ENCODE measurements around the gene CARD19. TPM values are rescaled to one million over a fixed set of nuclear protein-coding genes. Genes with fewer than 3 reads are reported as not detected.

The CARD19 gene
- total RNA-seq, 1 donor from 2014 or later: 35.8 TPM

GRCh38 chr9:93083592-93084470 is 12.2 kb upstream of the CARD19 start:
- TF ChIP-seq CTCF (IDR thresholded peaks at IDR 0.05): no peak
- Mint-ChIP-seq H3K9me3 (ENCODE audit: unreplicated experiment) (no peaks in the 10 kb centered on the region), H3K4me3 (ENCODE audit: unreplicated experiment) (no peak overlapping the region), H3K27me3 (ENCODE audit: unreplicated experiment) (no peaks in the 10 kb centered on the region), H3K36me3 (ENCODE audit: unreplicated experiment) (no peaks in the 10 kb centered on the region), H3K27ac (ENCODE audit: unreplicated experiment) (no peak overlapping the region), H3K4me1 (ENCODE audit: unreplicated experiment) (no peaks in the 10 kb centered on the region)
- peak; percentile 67 for DNase-seq (ENCODE audit: extremely low spot score, unreplicated experiment)

GRCh38 chr9:93084471-93084881 is 11.5 kb upstream of the CARD19 start:
- no peak overlapping the region for H3K4me3 Mint-ChIP-seq (ENCODE audit: unreplicated experiment)
- H3K27ac Mint-ChIP-seq (ENCODE audit: unreplicated experiment): no peak overlapping the region
- H3K27me3 Mint-ChIP-seq (ENCODE audit: unreplicated experiment): no peaks in the 10 kb centered on the region
- peak; percentile 67 for DNase-seq (ENCODE audit: extremely low spot score, unreplicated experiment)
- no peak for TF ChIP-seq CTCF (IDR thresholded peaks at IDR 0.05)
- no peaks in the 10 kb centered on the region for H3K36me3 Mint-ChIP-seq (ENCODE audit: unreplicated experiment)
- H3K9me3 Mint-ChIP-seq (ENCODE audit: unreplicated experiment): no peaks in the 10 kb centered on the region
- no peaks in the 10 kb centered on the region for H3K4me1 Mint-ChIP-seq (ENCODE audit: unreplicated experiment)

DNA sequence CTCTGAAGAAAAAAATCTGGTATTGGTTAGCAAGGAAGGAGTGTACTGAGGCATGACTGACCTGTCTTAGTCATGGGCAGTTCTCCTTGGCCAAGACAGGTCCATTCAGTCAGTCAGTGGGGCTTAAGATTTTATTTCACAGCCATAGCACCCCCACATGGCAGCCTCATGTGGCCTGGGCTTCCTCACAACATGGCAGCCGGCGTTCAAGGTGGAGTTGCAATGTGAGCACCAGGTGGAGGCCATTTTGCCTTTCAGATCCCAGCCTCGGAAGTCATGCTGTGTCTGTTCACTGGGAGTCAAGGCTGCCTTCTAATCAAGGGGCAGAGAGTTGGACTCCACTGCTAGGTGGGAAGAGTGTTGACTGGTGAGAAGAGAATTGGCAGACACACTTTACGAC is 10.3 kb upstream of the CARD19 start:
- DNase-seq (ENCODE audit: extremely low spot score, unreplicated experiment): peak; percentile 54
- Mint-ChIP-seq H3K27me3 (ENCODE audit: unreplicated experiment) (no peaks in the 10 kb centered on the region), H3K9me3 (ENCODE audit: unreplicated experiment) (no peaks in the 10 kb centered on the region), H3K36me3 (ENCODE audit: unreplicated experiment) (no peaks in the 10 kb centered on the region), H3K27ac (ENCODE audit: unreplicated experiment) (no peak overlapping the region), H3K4me1 (ENCODE audit: unreplicated experiment) (no peaks in the 10 kb centered on the region), H3K4me3 (ENCODE audit: unreplicated experiment) (no peak overlapping the region)
- TF ChIP-seq CTCF (IDR thresholded peaks at IDR 0.05): no peak

GRCh38 chr9:93086447-93087224 is 9.4 kb upstream of the CARD19 start:
- TF ChIP-seq CTCF (IDR thresholded peaks at IDR 0.05): no peak
- Mint-ChIP-seq H3K4me1 (ENCODE audit: unreplicated experiment) (no peaks in the 10 kb centered on the region), H3K36me3 (ENCODE audit: unreplicated experiment) (peaks cover 2% of the 10 kb centered on the region), H3K4me3 (ENCODE audit: unreplicated experiment) (no peak overlapping the region), H3K27me3 (ENCODE audit: unreplicated experiment) (no peaks in the 10 kb centered on the region), H3K27ac (ENCODE audit: unreplicated experiment) (no peak overlapping the region), H3K9me3 (ENCODE audit: unreplicated experiment) (peaks cover 5% of the 10 kb centered on the region)
- DNase-seq (ENCODE audit: extremely low spot score, unreplicated experiment): peak; percentile 46
